ENCODE results near the gene APOL4.

DNA sequence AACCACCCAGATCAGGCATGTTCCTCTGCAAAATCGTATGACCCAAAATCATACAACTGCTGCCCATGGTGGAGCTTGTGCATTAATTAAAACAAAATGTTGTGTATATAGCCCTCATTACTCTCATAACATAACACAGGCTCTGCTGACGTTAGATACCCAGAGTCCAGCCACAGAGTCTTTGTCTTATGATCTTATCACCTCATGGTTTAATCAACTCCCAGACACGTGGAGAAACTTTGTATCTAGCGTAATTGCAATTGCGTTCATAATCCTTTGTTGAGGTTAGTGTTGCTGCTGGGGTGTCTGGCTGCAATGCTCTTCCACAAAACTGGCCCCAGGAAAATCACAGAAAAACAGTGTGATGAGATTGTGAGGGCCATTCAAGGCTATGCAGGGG is 46.3 kb upstream of the APOL4 start:
- TF ChIP-seq POLR2AphosphoS5 (IDR thresholded peaks at IDR 0.05), result no peak
- TF ChIP-seq, protein P1, sequence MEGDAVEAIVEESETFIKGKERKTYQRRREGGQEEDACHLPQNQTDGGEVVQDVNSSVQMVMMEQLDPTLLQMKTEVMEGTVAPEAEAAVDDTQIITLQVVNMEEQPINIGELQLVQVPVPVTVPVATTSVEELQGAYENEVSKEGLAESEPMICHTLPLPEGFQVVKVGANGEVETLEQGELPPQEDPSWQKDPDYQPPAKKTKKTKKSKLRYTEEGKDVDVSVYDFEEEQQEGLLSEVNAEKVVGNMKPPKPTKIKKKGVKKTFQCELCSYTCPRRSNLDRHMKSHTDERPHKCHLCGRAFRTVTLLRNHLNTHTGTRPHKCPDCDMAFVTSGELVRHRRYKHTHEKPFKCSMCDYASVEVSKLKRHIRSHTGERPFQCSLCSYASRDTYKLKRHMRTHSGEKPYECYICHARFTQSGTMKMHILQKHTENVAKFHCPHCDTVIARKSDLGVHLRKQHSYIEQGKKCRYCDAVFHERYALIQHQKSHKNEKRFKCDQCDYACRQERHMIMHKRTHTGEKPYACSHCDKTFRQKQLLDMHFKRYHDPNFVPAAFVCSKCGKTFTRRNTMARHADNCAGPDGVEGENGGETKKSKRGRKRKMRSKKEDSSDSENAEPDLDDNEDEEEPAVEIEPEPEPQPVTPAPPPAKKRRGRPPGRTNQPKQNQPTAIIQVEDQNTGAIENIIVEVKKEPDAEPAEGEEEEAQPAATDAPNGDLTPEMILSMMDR (IDR thresholded peaks at IDR 0.05), result no peak
- TF ChIP-seq POLR2A (IDR thresholded peaks at IDR 0.05), result no peak
